ENCODE data around the gene ERN2.
A peak's percentile ranks its signal among the peaks of the same experiment; 100 is the strongest.
"Not testable (repeated sequence)": the region's sequence is repeated elsewhere in the genome, so short reads cannot be mapped to it uniquely, and the experiment has no call there.

ERN2 gene

GRCh38 chr16:23712976-23713375, at the start of gene ERN2:
Gene ERN2, minus strand, starts transcription at chr16:23713222. Its CDS starts 35 bp downstream, at chr16:23713187.
- FAIRE-seq (no peak), DNase-seq (ENCODE audit: low spot score) (no peak)

DNA sequence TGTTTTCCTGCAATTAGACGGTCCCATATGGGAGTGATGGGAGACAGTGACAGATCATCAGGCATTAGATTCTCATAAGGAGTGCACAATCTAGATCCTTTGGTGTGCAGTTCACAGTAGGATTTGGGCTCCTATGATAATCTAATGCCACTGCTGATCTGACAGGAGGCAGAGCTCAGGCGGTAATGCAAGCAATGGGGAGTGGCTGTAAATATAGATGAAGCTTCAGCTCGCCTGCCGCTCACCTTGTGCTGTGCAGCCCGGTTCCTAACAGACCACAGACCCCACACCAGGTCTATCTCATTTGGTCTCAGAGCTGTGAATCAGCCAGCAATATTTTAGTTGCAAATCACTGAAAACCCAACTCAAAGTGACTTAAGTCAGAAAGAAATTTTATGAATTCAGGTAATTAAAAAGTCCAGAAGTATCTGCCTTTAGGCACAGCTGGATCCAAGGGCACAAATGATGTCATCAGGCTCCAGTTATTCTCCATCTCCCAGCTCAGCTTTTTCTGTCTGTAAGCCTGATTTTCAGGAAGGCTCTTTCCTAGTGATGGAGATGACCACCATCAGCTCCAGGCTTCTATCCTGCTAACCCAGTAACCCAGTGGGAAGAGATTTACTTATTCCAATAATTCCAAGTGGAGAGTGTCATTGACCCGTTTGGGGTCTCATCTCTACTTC, 45.1 kb upstream of the ERN2 start:
- no peak for FAIRE-seq
- DNase-seq (ENCODE audit: low spot score) = no peak

DNA sequence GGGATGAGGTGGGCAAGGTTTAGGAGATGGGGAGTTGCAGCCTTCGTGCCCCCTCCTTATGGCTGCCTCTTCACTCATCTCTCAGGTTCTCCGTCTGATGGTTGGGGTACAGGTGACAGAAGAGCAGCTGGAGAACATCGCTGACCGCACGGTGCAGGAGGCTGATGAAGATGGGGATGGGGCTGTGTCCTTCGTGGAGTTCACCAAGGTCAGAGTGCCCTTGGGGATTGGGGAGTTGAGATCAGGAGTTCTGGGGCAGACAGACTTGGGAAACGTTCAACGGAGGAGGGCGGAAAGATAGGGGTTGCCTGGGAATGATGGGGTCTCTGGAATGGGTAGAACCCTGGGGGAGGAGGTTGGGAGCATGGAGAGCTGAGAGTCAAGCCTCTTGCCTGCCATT, 44.1 kb upstream of the ERN2 start:
- DNase-seq (ENCODE audit: low spot score) (no peak), FAIRE-seq (no peak)

DNA sequence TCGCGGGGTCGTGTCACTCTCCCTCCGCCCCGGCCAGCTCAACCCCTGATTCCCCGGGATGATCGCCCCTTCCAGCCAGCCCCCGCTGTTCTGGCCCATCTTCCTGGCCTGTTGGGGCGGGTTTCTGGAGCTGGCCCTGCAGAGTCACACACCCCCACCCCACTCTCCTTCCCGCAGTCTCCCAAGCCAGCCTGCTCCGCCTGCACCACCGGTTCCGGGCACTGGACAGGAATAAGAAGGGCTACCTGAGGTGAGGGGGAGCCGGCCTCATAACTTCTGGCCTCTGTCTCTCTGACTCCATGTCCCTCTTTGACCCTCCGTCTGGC, 42.4 kb upstream of the ERN2 start:
- FAIRE-seq = no peak
- DNase-seq (ENCODE audit: low spot score) = no peak

GRCh38 chr16:23754594-23755483, 41.8 kb upstream of the ERN2 start, which contains the start of gene CHP2:
Gene CHP2, plus strand, starts transcription at chr16:23755026. Its CDS starts 24 bp downstream, at chr16:23755050.
- FAIRE-seq (no peak), DNase-seq (ENCODE audit: low spot score) (peak; percentile 46)

DNA sequence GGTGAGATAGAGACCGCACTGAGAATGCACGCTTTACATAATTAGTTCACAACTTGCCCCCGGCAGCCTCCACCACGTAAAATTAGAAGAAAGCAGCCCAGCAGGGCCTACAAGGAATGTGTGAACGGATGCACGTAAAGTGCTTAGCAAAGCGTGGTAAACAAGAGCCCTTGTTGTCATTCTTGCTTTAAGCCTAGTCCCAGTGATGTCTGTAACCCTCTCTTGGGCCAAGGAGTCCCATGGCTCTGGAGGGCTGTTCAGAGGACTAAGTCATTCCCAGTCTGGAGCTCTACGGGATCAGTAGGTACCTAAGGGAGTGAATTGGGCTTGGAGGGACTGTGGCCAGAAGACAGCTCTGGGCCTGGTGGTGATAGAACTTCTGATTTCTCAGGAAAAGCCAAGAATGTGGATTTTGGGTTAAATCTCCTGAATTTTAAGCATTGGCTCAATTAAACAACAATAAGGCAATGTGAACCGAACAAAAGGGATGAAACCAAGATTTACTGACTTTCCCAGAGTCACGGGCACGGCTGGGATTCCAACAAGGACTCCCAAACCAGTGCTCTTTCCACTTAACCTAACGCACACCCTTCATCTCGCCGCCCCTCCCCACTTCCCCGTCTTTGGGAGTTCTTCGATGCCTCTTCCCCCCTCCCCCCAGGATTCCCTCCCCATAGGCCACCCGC, 41.0 kb upstream of the ERN2 start:
- no peak for FAIRE-seq

GRCh38 chr16:23751053-23751452, 38.0 kb upstream of the ERN2 start:
- not testable (repeated sequence) for DNase-seq (ENCODE audit: low spot score); FAIRE-seq

More for the DNA sequence above, 41.0 kb upstream of the ERN2 start:
- DNase-seq (ENCODE audit: low spot score) = no peak

DNA sequence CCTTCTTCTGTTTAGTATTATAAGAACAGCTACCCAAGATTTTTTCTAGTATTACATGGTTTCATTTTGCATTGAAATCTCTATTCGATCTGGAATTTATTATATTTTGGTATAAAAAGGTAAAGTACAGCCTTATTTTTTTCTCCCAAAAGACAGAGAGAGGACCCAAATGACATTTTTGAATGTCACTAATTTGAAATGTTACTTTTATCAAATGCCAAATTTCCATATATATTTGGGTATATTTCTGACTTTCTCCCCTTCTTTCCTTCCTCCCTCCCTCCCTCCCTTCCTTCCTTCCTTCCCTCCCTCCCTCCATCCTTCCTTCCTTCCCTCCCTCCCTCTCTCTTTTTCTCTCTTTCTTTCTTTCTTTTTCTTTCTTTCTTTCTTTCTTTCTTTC, 35.6 kb upstream of the ERN2 start:
- no peak for DNase-seq (ENCODE audit: low spot score)
- FAIRE-seq = no peak

DNA sequence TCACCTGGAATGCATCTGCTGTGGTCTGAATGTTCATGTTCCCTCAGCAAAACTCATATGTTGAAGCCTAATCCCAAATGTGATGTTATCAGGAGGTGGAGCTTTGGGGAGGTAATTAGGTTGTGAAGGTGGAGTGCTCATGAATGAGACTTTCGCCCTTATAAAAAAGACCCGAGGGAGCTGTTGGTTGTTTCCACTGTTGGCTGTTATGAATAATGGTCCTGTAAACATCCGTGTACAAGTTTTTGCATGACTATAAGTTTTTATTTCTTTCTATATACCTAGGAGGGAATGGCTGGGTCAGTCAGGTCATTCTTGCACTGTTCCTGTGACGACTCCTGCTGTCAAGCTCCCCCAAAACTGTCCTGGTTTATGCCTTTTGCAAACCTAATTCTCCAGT, 32.2 kb upstream of the ERN2 start:
- FAIRE-seq = no peak

GRCh38 chr16:23742766-23743165, 29.7 kb upstream of the ERN2 start:
- DNase-seq (ENCODE audit: low spot score) (no peak), FAIRE-seq (no peak)

More for the DNA sequence above, 32.2 kb upstream of the ERN2 start:
- DNase-seq (ENCODE audit: low spot score) = no peak

- DNase-seq (ENCODE audit: low spot score) (no peak), FAIRE-seq (no peak)
Observed at GRCh38 chr16:23741675-23742303, 28.8 kb upstream of the ERN2 start.

DNA sequence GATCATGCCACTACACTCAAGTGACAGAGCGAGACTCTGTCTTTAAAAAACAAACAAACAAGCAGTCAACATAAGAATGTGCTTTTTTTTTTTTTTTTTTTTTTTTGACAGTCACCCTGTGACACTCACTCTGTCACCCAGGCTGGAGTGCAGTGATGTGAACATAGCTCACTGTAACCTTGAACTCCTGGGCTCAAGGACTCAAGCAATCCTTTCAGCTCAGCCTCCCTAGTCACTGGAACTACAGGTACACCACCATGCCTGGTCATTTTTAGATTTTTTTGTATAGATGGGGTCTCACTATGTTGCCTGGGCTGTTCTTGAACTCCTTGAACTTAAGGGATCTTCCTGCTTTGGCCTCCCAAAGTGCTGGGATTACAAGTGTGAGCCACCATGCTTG, 26.5 kb upstream of the ERN2 start:
- FAIRE-seq (no peak), DNase-seq (ENCODE audit: low spot score) (no peak)

DNA sequence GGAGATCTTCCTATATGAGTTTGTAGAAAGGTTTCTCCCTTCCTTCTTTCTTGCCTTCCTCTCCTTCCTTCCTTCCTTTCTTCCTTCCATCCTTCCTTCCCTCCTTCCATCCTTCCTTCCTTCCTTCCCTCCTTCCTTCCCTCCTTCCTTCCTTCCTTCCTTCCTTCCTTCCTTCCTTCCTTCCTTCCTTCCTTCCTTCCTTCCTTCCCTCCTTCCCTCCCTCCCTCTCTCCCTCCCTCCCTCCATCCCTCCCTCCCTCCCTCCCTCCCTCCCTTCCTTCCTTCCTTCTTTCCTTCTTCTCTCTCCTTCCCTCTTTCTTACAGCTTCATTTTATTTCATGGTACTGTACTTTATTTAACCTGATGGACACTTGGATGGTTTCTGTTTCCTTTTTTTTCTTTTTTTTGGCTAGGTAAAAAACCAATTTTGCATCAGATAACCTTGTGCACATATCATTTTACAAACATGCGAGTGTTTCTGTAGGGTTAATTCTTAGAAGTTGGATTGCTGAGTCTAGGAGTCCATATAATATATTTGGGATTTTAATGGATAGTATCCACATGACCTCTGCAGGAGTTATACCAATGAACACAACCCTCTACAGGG, 24.5 kb upstream of the ERN2 start:
- not testable (repeated sequence) for DNase-seq (ENCODE audit: low spot score); FAIRE-seq

- FAIRE-seq = no peak
- DNase-seq (ENCODE audit: low spot score) = no peak
Observed at GRCh38 chr16:23734176-23734893, 21.3 kb upstream of the ERN2 start.

DNA sequence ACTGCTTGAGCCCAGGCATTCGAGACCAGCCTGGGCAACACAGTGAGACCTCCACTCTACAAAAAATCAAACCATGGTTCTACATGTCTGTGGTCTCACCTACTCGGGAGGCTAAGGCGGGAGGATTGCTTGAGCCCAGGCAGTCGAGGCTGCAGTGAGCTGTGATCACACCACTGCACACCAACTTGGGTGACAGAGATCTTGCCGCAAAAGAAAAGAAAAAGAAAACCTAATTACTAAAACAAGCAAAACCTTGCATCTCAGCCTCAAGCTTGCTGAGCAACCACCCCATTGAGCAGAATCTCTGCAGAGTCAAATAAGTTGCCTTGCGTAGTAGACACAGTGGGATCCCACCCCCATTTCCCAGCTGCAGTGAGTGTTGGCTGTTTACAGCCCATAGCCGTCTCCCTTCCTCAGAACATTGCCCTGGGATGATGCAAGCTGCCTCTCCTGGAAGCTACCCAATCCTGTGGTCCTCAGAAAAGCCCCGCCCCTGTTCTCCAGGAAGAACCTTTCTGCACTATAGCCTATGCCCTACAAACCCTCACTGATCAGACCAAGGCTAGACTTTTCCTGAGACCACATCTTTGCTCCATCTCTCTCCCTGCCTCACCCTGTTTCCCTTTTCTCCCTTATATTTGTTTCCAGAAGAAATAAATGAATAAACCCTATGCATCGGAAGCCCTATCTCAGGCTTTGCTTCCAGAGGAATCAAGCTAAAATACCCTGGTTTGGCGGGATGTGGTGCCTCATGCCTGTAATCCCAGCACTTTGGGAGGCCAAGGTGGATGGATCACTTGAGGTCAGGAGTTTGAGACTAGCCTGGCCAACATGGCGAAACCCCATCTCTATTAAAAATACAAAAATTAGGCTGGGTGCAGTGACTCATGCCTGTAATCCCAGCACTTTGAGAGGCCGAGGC, 16.7 kb upstream of the ERN2 start:
- DNase-seq (ENCODE audit: low spot score) = peak; percentile 35
- FAIRE-seq = no peak

GRCh38 chr16:23728112-23728477, 15.1 kb upstream of the ERN2 start:
- FAIRE-seq (no peak), DNase-seq (ENCODE audit: low spot score) (no peak)

DNA sequence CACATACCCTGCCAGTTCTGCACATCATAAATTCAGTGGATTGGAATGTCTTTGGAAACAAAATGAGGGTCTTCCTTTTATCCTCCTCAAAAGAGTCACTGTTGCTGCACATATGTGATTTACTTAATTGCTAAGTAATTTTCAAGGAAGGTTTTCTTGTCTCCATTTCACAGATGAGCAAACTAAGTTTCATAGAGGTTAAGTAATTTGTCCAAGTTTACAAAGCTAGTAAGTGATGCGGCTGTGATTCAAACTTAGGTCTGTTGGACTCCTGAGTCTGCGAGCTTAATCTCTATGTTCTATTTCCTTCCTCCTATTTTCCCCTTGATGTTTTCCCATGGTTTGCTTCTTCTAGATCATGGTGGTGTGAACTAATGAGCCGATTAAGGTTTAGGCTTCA, 13.7 kb upstream of the ERN2 start:
- no peak for FAIRE-seq

DNA sequence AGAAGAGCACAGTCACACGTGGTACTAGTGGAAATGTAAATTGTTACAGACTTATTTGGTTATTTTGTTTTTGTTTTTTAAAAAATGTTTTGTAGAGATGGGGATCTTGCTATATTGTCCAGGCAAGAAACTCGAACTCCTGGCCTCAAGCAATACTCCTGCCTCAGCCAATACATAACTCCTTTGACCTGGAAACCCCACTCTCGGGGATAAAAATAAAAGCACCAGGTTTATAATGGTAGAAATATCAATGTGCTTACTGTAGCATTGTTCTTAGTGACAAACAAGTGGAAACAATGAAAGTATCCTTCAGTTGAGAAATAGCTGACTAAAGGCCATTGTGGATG, 11.7 kb upstream of the ERN2 start:
- DNase-seq (ENCODE audit: low spot score) = no peak
- no peak for FAIRE-seq

More for the DNA sequence above, 13.7 kb upstream of the ERN2 start:
- DNase-seq (ENCODE audit: low spot score) = no peak

GRCh38 chr16:23724096-23724784, 11.2 kb upstream of the ERN2 start:
- no peak for FAIRE-seq
- DNase-seq (ENCODE audit: low spot score) = no peak
